Ramos (cell line): Measurements from ENCODE around the gene FTCD.
"Not testable (repeated sequence)": the region's sequence is repeated elsewhere in the genome, so short reads cannot be mapped to it uniquely, and the experiment has no call there.

Experiments used
- in situ Hi-C: fragments of 300-500 bp; cut with MboI; formaldehyde crosslinking; loops from one replicate; pipeline ENCODE4 v1.14.3; 2022; ENCODE audit warnings: low sequenced_read_pairs; ENCODE audit not compliant: unreplicated experiment

FTCD gene

GRCh38 chr21:46171996-46172862, 16.9 kb upstream of the FTCD start:
- in situ Hi-C loops, result no loop called here

GRCh38 chr21:46171585-46171984, 16.2 kb upstream of the FTCD start:
- in situ Hi-C loops, result no loop called here

GRCh38 chr21:46170436-46171193, 15.2 kb upstream of the FTCD start:
- in situ Hi-C loops, result not testable (repeated sequence)

- in situ Hi-C loops, result no loop called here
Observed at GRCh38 chr21:46168659-46169386, 13.4 kb upstream of the FTCD start.

- in situ Hi-C loops, result no loop called here
Observed at GRCh38 chr21:46168238-46168637, 12.9 kb upstream of the FTCD start.

GRCh38 chr21:46165098-46165497, 9.7 kb upstream of the FTCD start:
- in situ Hi-C loops, result no loop called here

GRCh38 chr21:46163380-46163779, 8.0 kb upstream of the FTCD start:
- in situ Hi-C loops, result no loop called here

GRCh38 chr21:46161633-46162592, 6.5 kb upstream of the FTCD start:
- in situ Hi-C loops, result no loop called here

- in situ Hi-C loops, result no loop called here
Observed at GRCh38 chr21:46160907-46161632, 5.7 kb upstream of the FTCD start.

- in situ Hi-C loops, result no loop called here
Observed at GRCh38 chr21:46160657-46160906, 5.2 kb upstream of the FTCD start.

- in situ Hi-C loops, result no loop called here
Observed at GRCh38 chr21:46159841-46160656, 4.7 kb upstream of the FTCD start.

- in situ Hi-C loops, result no loop called here
Observed at GRCh38 chr21:46159390-46159789, 4.0 kb upstream of the FTCD start.

- in situ Hi-C loops, result no loop called here
Observed at GRCh38 chr21:46158666-46159300, 3.4 kb upstream of the FTCD start.

- in situ Hi-C loops, result no loop called here
Observed at GRCh38 chr21:46157987-46158451, 2.6 kb upstream of the FTCD start.

- in situ Hi-C loops, result no loop called here
Observed at GRCh38 chr21:46157396-46157986, 2.1 kb upstream of the FTCD start.

GRCh38 chr21:46156678-46157077, 1.3 kb upstream of the FTCD start:
- in situ Hi-C loops, result no loop called here

- in situ Hi-C loops, result no loop called here
Observed at GRCh38 chr21:46156378-46156645, 933 bp upstream of the FTCD start.

GRCh38 chr21:46154955-46155513, 345 bp downstream of the FTCD start:
- in situ Hi-C loops, result no loop called here
